Adrenal gland (tissue), 12 donors: ENCODE data around the gene RASL10A. TPM values are rescaled to one million over a fixed set of nuclear protein-coding genes. Genes with fewer than 3 reads are reported as not detected.
A peak's percentile ranks its signal among the peaks of the same experiment; 100 is the strongest.

Experiments used
- DNase-seq, 7 donors: peaks; one replicate each; pipeline ENCODE4 v3.0.0-alpha.2; 2019 to 2020
- H3K27ac ChIP-seq, 5 donors: fragments of 200-600 bp; sonication (generic) in 4 of 5; 1 replicate in 3 of 5; 2 replicates in 2 of 5; pipeline versions ENCODE4 v1.5.1 to v1.8.0; 2016 to 2020; ENCODE audit warnings: mild to moderate bottlenecking in 1 of 5
- H3K27me3 ChIP-seq: fragments of 200-600 bp; 2 replicates; pipeline ENCODE4 v1.8.0; 2021
- H3K36me3 ChIP-seq, 2 donors: fragments of 200-600 bp; replicated peaks in 1 of 2; 1 replicate in 1 of 2; 2 replicates in 1 of 2; pipeline versions ENCODE4 v1.5.1 to v1.8.0; 2018 to 2022
- H3K4me1 ChIP-seq, 2 donors: fragments of 200-600 bp; replicated peaks in 1 of 2; 1 replicate in 1 of 2; 2 replicates in 1 of 2; pipeline versions ENCODE4 v1.5.1 to v1.8.0; 2018 to 2021
- H3K4me3 ChIP-seq, 4 donors: fragments of 200-600 bp; sonication (generic) in 3 of 4; one replicate each; pipeline ENCODE4 v1.5.1; 2016 to 2018
- H3K9me3 ChIP-seq, 3 donors: fragments of 200-600 bp; sonication (generic) in 1 of 3; replicated peaks in 1 of 3; 1 replicate in 2 of 3; 2 replicates in 1 of 3; pipeline versions ENCODE4 v1.5.1 to v1.8.0; 2016 to 2021
- POLR2A ChIP-seq, 2 donors: fragments of 450-650 bp; IDR thresholded peaks; one replicate each; pipeline ENCODE4 v1.6.1; 2017; ENCODE audit warnings: antibody characterized with exemption in 2 of 2, mild to moderate bottlenecking in 2 of 2, moderate library complexity in 1 of 2
- WGBS, 4 donors: extraction: QIAGEN DNeasy Blood & Tissue Kit in 2 of 4; methylation state at CpG; one replicate each; pipeline versions ENCODE4 v1.1.5 to v1.1.7; 2013 to 2017; 5-methylcytosine and 5-hydroxymethylcytosine counted together
- intact Hi-C, 2 donors: fragments of 100-400 bp; cut with DNase I; formaldehyde crosslinking; loops; one replicate each; pipeline versions ENCODE4 v1.14.1 to v1.15.0; 2022 to 2023
- polyA plus RNA-seq, 3 donors: library from polyadenylated mRNA; stranded (reverse); fragments of 200-250 nt in 2 of 3; fragments of 350-450 nt in 1 of 3; fragmentation: Illumina TruSeq in 1 of 3; extraction: RNeasy Lipid Tissue Mini Kit (QIAGEN cat#74804) in 1 of 3; gene quantifications; one replicate each; pipeline ENCODE4 v1.2.3, GENCODE V29; 2013 to 2014
- total RNA-seq, 9 donors: library from RNA; depleted of rRNA in 4 of 9; stranded (reverse); fragments of >200 nt in 4 of 9; fragments of 120-200 nt in 1 of 9; fragmentation: NEBNext Ultra II Directional in 1 of 9; extraction: Animal tissue kit (Norgen Biotek cat#: 25700) in 1 of 9; gene quantifications; one replicate each; pipeline versions ENCODE4 v1.1.0 to v1.2.4, GENCODE V29; 2013 to 2023
- TF ChIP-seq, protein P1 (sequence below), 6 experiments: fragments of 450-650 bp in 4 of 6; fragments of 200-600 bp in 2 of 6; sonication (generic) in 1 of 6; IDR thresholded peaks; 1 replicate in 5 of 6; 2 replicates in 1 of 6; pipeline versions ENCODE4 v1.5.1 to v1.8.0; 2016 to 2021; ENCODE audit warnings: antibody characterized with exemption in 6 of 6, mild to moderate bottlenecking in 2 of 6, moderate library complexity in 1 of 6
- donor health status: healthy with polysubstance abuse.
- donor health status: Bipolar disorder and iron deficiency.
- donor health status: DM: yes; HTN: yes; CAD: no.
- donor health status: DM: no; HTN: no; CAD: no.
- donor health status: DM: no; HTN: no; CAD: no.
- donor health status: DM: yes; HTN: yes; CAD: no.

The RASL10A gene
- total and polyA plus RNA-seq, 12 donors: 0.33 to 14.4 (median 1.8) TPM

DNA sequence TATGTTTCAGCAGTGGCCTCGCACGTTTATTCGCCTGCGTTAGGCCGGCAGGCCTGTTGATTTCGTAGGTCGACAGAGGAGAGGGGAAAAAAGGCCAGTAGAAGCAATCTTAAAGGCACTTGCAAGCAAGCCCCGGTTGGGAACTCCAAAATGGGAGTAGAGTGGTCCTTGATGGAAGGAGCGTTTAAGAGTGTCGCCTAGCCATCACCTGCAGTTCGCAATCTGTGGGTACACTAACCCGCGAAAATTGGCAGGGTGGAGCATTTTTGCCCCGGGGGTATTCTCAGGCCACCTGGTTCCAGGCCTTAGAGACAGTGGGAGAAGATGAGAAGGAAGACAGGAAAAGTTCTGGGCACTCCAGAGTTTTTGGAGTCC lies 46.3 kb downstream of the RASL10A start:
- no peaks in the 10 kb centered on the region for H3K9me3 ChIP-seq
- peak in 1 of 7 donors; percentile 61 for DNase-seq
- peaks cover 60 to 62% of the 10 kb centered on the region in 2 donors for H3K4me1 ChIP-seq
- H3K4me3 ChIP-seq: peak overlapping the region; percentile 72 to 99 (median 90)
- peak overlapping the region; percentile 99 to 100 (median 100) for H3K27ac ChIP-seq
- intact Hi-C loops: no loop called here
- WGBS, 4 donors: 0 to 2% (median 0%) methylated on average over 14 of the region's 14 CpGs
- TF ChIP-seq, protein P1, sequence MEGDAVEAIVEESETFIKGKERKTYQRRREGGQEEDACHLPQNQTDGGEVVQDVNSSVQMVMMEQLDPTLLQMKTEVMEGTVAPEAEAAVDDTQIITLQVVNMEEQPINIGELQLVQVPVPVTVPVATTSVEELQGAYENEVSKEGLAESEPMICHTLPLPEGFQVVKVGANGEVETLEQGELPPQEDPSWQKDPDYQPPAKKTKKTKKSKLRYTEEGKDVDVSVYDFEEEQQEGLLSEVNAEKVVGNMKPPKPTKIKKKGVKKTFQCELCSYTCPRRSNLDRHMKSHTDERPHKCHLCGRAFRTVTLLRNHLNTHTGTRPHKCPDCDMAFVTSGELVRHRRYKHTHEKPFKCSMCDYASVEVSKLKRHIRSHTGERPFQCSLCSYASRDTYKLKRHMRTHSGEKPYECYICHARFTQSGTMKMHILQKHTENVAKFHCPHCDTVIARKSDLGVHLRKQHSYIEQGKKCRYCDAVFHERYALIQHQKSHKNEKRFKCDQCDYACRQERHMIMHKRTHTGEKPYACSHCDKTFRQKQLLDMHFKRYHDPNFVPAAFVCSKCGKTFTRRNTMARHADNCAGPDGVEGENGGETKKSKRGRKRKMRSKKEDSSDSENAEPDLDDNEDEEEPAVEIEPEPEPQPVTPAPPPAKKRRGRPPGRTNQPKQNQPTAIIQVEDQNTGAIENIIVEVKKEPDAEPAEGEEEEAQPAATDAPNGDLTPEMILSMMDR (IDR thresholded peaks at IDR 0.05): no peak
- no peak for TF ChIP-seq POLR2A (IDR thresholded peaks at IDR 0.05)
- peaks cover 0 to 44% of the 10 kb centered on the region in 2 donors for H3K36me3 ChIP-seq
- H3K27me3 ChIP-seq: no peaks in the 10 kb centered on the region

DNA sequence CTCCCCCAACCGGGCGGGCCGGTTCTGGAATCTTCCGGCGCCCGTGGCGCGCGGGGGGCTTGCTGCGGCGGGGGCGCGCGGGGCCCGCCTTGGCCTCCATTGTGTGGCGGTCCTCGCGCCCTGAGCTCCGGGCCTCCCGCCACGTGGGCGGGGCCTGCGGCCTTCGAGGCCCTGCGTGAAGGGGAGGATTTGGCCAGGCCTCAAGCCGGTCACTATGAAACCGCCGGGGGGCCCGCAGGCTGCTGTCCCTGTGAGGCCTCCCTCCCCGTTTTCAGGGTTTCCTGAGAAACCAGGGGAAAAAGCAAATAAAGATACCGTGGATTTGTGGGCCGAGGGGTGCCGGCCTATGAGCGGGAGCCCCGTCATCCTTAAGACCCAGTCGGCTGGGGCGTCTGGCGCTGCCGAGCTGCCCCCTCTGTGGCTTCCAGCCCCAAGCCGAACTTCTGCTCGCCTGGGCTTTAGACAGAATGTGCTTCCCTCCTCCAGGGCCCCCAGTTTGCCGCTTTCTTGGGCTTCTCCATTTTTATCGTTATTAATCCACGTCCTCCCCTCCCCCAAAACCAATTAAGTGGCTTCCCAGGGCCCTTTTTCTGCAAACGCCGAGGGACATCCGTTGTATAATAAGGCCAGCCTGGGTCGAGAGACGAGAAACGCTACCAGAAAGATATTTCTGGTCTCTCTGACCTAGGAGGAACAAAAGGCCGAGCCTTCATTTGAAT lies 46.8 kb downstream of the RASL10A start:
- H3K27me3 ChIP-seq: no peaks in the 10 kb centered on the region
- peaks cover 0 to 44% of the 10 kb centered on the region in 2 donors for H3K36me3 ChIP-seq
- H3K4me1 ChIP-seq: peaks cover 57% of the 10 kb centered on the region in 2 donors
- DNase-seq: peak; percentile 66 to 80 (median 71)
- no peaks in the 10 kb centered on the region for H3K9me3 ChIP-seq
- TF ChIP-seq, protein P1 (IDR thresholded peaks at IDR 0.05): no peak
- TF ChIP-seq POLR2A (IDR thresholded peaks at IDR 0.05): no peak
- H3K4me3 ChIP-seq: peak overlapping the region; percentile 72 to 99 (median 90)
- intact Hi-C loops: no loop called here
- WGBS, 4 donors: 0% methylated on average over 21 to 50 of the region's 51 CpGs
- peak overlapping the region; percentile 99 to 100 (median 100) for H3K27ac ChIP-seq

DNA sequence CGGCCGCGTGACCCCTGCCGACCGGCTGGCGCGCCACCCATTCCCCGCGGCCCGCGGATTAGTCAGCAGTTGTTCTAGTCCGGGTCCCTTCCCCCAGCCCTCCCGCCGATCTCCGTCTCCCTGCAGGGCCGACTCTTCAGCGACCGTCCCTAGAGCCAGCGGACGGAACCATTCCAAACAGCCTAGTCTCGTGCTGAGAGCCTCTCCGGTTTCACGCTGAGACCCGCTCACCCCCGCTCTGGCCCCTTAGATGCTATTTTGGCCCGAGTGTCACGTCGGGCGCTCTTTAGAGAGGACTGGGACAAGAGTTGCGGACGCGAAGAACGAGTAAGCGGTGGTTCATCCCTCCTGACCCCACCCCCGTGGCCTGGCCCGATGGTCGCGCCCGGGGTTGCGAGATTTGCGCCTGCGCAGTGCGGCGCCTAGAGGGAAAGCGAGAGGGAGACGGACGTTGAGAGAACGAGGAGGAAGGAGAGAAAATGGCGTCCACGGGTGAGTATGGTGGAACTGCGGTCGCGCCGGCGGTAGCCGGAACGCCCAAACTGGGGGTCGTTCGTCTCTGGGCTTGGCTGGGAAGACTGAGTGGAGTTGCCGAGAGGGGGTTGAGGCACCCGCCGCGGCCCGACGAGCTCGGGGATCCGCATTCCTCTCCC lies 47.5 kb downstream of the RASL10A start, which contains the start of the genes EWSR1 and RHBDD3:
Gene EWSR1, plus strand, starts transcription at position 411 of the 653 bp plus-strand sequence. Its CDS starts 69 bp downstream, at position 480.
Gene RHBDD3, minus strand, starts transcription at position 124 of the 653 bp plus-strand sequence. CDS start 2,355 bp downstream, outside the sequence.
- H3K27ac ChIP-seq: peak within 1 kb of the TSS; percentile 99 to 100 (median 100)
- TF ChIP-seq, protein P1 (IDR thresholded peaks at IDR 0.05): no peak
- TF ChIP-seq POLR2A (IDR thresholded peaks at IDR 0.05): peak; percentile 74 to 95
- DNase-seq: peak; percentile 96 to 99 (median 98)
- no peaks in the 10 kb centered on the region for H3K9me3 ChIP-seq
- H3K4me3 ChIP-seq: peak within 1 kb of the TSS; percentile 72 to 99 (median 90)
- peaks cover 51 to 52% of the 10 kb centered on the region in 2 donors for H3K4me1 ChIP-seq
- intact Hi-C loops: no loop called here
- H3K27me3 ChIP-seq: no peaks in the 10 kb centered on the region
- 0 to 1% (median 0%) methylated on average over 34 to 67 of the region's 67 CpGs for WGBS, 4 donors
- peaks cover 0 to 39% of the 10 kb centered on the region in 2 donors for H3K36me3 ChIP-seq

DNA sequence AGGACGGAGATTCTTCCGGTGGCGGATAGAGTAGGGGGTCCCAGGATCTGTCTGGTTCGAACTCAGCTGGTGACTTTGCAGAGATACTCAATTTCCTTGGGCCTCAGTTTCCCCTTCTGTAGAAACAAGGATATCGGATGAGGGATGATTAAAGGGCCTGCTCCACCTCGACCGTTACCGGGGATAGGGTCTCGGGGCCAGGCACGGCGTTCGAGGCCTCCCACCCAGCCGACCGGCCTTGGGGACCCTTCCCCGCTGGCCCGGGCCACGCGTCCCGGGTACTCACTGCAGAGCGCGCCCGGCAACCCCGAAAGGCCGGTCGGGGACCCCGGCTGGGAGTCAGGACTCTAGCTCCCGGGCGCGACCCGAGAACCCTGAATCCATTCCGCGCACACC lies 48.0 kb downstream of the RASL10A start:
- Histone ChIP-seq H3K4me1 (peaks cover 46 to 48% of the 10 kb centered on the region in 2 donors), H3K27ac (peak overlapping the region; percentile 78 to 100 (median 100)), H3K36me3 (peaks cover 0 to 33% of the 10 kb centered on the region in 2 donors), H3K9me3 (no peaks in the 10 kb centered on the region), H3K27me3 (no peaks in the 10 kb centered on the region), H3K4me3 (peak overlapping the region; percentile 32 to 99 (median 83))
- intact Hi-C loops: no loop called here
- DNase-seq: no peak
- peak in 1 of 2 donors; percentile 43 for TF ChIP-seq POLR2A (IDR thresholded peaks at IDR 0.05)
- TF ChIP-seq, protein P1 (IDR thresholded peaks at IDR 0.05): peak in 1 of 6 experiments; percentile 5
- 0 to 2% (median 0%) methylated on average over 4 to 32 of the region's 32 CpGs; no CpG with 5 or more reads in 1 of the 4 donors for WGBS, 4 donors
